H7 (cell line): Measurements from ENCODE around the gene PPM1D. TPM values are rescaled to one million over a fixed set of nuclear protein-coding genes. Genes with fewer than 3 reads are reported as not detected.

ENCODE experiments used
- DNase-seq: peaks from one replicate; pipeline ENCODE4 v3.0.0; 2012
- H3K27me3 ChIP-seq: 2 replicates; pipeline ENCODE4 v1.6.0; 2011; ENCODE audit warnings: mild to moderate bottlenecking, low read length; ENCODE audit not compliant: control insufficient read depth, insufficient read depth
- H3K36me3 ChIP-seq: replicated peaks from 2 replicates; pipeline ENCODE4 v1.5.1; 2011; ENCODE audit warnings: low read length; ENCODE audit not compliant: control insufficient read depth, insufficient read depth
- H3K4me3 ChIP-seq: 2 replicates; pipeline ENCODE4 v1.5.1; 2011; ENCODE audit warnings: low read depth, mild to moderate bottlenecking, control low read depth, low read length, moderate library complexity; ENCODE audit not compliant: insufficient read depth
- total RNA-seq: library from RNA; depleted of rRNA; stranded (reverse); fragments of >200 nt; shearing (Covaris generic); gene quantifications from 2 replicates; pipeline ENCODE4 v1.2.3, GENCODE V29; 2014; rRNA removed

PPM1D gene
- total RNA-seq, 1 experiment from 2014 or later = 13.9 TPM

DNA sequence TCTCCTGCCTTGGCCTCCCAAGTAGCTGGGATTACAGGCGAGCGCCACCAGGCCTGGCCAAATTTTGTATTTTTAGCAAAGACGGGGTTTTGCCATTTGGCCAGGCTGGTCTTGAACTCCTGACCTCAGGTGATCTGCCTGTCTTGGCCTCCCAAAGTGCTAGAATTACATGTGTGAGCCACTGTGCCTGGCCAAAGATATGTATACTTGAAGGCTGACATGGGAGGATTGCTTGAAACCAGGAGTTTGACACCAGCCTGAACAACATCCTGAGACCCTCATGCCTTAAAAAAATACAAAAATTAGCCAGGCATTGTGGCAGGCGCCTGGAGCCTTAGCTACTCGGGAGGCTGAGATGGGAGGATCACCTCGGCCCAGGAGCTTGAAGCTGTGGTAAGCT is 80.8 kb downstream of the PPM1D start:
- H3K36me3 ChIP-seq = no peaks in the 10 kb centered on the region
- no peak for DNase-seq
- no peak overlapping the region for H3K4me3 ChIP-seq
- no peaks in the 10 kb centered on the region for H3K27me3 ChIP-seq

DNA sequence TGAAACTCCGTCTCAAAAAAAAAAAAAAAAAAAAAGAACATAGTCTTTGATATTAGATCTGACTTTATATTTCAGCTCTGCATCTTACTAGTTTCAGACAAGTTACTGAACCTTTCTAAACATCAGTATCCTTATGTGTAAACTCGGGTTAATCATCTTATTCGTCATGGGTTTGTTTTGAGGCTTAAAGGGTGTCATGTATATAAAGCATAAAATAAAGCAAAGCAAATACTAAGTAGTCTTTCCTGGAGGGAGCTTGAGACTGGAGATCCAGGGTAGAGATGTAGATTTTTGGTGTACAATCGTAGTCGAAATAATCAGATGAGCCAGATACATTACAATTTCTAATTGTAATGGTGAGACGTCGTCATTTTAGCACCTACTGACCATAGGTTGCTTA is 85.4 kb downstream of the PPM1D start:
- H3K4me3 ChIP-seq = no peak overlapping the region
- no peak for DNase-seq

DNA sequence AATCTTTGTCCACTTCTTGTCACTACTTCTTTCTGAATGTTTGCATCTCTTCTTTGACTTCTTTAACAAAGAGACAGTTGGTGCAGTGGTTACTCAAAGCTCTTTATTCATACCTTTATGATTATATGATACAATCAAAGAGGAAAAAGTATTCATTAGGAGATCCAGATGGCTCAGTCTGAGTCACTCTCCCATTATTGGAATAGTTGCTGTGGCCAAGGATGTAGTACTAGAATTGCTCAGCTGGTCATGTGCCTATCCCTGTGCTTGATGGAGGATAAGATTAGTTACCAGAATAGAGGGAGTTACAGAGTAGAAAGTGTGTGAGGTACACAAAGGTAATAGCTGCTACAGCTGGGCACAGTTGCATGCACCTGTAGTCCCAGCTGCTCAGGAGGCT is 96.0 kb downstream of the PPM1D start:
- Histone ChIP-seq H3K4me3 (no peak overlapping the region), H3K27me3 (no peaks in the 10 kb centered on the region), H3K36me3 (no peaks in the 10 kb centered on the region)
- DNase-seq = no peak

More for the DNA sequence above, 85.4 kb downstream of the PPM1D start:
- Histone ChIP-seq H3K36me3 (no peaks in the 10 kb centered on the region), H3K27me3 (no peaks in the 10 kb centered on the region)

DNA sequence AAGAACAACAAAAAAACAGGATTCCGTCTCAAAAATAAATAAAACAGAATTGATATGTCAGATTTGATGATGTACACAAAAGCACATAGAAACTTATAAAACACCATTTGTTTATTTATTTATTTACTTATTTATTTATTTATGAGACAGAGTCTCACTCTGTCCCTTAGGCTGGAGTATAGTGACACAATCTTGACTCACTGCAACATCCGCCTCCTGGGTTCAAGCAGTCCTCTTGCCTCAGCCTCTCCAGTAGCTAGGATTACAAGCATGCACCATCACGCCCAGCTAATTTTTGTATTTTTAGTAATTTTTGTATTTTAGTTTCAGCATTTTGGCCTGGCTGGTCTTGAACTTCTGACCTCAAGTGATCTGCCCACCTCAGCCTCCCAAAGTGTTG is 99.1 kb downstream of the PPM1D start:
- no peaks in the 10 kb centered on the region for H3K27me3 ChIP-seq
- no peak overlapping the region for H3K4me3 ChIP-seq
- no peaks in the 10 kb centered on the region for H3K36me3 ChIP-seq
- DNase-seq = no peak

DNA sequence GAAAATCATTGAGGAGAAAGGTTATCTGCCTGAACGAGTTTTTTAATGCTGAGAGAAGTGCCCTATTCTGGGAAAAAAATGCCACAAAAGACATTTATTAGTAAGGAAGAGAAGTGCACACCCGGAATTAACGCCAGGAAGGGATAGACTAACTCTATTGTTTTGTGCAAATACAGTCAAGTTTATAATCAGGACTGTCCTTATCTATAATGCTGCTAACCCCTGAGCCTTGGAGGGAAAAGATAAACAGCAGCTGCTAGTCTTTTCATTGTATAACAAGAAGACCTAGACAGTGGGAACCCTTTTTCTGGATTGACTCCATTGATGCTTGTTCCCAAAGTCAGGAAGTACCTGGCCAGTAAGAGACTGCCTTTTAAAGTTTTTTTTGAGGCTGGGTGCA is 104.2 kb downstream of the PPM1D start:
- Histone ChIP-seq H3K4me3 (no peak overlapping the region), H3K27me3 (no peaks in the 10 kb centered on the region), H3K36me3 (no peaks in the 10 kb centered on the region)
- no peak for DNase-seq

DNA sequence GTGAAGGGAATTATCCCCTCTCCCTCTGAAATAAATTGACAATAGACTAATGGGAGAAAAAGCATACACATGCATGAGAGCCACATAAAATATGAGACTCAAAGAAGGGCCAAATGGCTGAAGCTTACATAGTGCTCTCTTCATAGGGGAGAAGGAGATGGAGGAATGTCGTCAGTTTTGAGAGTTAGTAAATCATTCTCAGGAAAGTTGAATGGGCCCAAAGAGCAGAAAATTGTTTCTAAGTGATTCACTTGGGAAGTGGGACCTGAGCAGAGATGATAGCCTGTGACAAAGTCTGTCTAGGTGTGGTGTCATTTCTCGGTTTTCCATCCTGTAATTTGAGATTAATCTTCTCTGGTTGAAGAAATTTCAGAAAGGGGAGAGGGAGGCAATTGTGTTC is 112.7 kb downstream of the PPM1D start:
- H3K4me3 ChIP-seq = no peak overlapping the region
- H3K27me3 ChIP-seq = no peaks in the 10 kb centered on the region
- no peak for DNase-seq
- no peaks in the 10 kb centered on the region for H3K36me3 ChIP-seq

DNA sequence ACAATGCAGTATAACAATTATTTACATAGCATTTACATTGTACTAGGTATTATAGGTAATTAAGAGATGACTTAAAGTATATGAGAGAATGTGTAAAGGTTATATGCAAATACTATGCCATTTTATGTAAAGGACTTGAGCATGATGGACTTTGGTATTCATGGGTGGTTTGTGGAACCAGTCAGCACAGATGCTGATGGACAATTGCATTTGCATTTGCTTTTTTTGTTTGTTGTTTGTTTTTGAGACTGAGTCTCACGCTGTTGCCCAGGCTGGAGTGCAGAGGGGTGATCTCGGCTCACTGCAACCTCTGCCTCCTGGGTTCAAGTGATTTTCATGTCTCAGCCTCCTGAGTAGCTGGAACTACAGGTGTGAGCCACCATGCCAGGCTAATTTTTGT is 113.6 kb downstream of the PPM1D start:
- no peak for DNase-seq
- H3K4me3 ChIP-seq = no peak overlapping the region
- H3K27me3 ChIP-seq = no peaks in the 10 kb centered on the region
- no peaks in the 10 kb centered on the region for H3K36me3 ChIP-seq

Other genes with a start within 250 kb of the PPM1D start
- gene USP32, start 208.1 kb upstream of the PPM1D start, total RNA-seq = 60.2 and 91.5 TPM in 2 replicates
- not detected in 2 replicates for gene CHCT1, start 177.7 kb upstream of the PPM1D start, total RNA-seq
- gene APPBP2, start 74.0 kb upstream of the PPM1D start, total RNA-seq = 11.7 TPM in 2 replicates
- gene BCAS3, start 77.7 kb downstream of the PPM1D start, total RNA-seq = 11.4 and 16.2 TPM in 2 replicates